COLO668 (cell line): Measurements from ENCODE around the gene ATXN7L1.
"Not testable (repeated sequence)": the region's sequence is repeated elsewhere in the genome, so short reads cannot be mapped to it uniquely, and the experiment has no call there.

ENCODE experiments used
- DNase-seq: peaks from one replicate; lab custom pipeline; 2025; ENCODE audit not compliant: unreplicated experiment; lab: John Stamatoyannopoulos, UW

Gene ATXN7L1

DNA sequence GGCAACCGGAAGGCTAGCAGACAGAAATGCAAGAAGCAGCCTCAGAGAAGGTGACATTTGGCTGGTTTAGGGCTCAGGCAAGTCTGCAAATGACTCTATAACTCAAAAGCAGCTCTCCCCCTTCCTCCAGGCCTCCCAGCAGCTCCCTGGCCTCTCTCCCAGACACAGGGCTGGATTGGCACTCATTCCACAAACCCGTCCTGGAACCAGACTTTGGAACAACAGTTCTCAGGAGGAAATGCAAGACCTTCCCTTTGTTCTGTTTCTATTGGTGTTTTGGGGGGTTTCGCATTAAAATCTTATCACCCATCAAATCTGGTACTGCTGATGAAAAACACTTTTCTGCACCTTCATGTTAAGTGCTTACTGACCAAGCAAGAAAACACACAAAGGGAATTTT lies 254.8 kb downstream of the ATXN7L1 start:
- DNase-seq = no peak

DNA sequence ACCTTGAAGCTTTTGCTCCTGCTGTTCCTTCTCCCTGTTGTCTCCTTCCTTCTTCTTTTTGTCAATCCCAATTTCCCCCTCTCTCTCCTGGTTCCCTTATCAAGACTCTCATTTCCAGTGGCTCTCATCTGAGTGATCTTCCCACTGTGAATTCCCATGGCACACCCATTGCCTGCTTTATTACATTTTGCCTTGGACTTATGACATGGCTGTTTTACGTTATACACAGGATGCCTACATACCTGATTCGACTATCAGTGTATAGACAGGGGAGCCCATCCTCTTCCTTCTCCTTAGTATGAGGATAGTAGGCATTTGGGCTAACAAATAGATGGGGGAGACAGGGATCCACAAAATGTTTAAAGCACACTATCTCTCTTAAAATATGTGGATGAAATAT lies 255.2 kb downstream of the ATXN7L1 start:
- no peak for DNase-seq

GRCh38 chr7:105619590-105619989 lies 256.8 kb downstream of the ATXN7L1 start:
- no peak for DNase-seq

DNA sequence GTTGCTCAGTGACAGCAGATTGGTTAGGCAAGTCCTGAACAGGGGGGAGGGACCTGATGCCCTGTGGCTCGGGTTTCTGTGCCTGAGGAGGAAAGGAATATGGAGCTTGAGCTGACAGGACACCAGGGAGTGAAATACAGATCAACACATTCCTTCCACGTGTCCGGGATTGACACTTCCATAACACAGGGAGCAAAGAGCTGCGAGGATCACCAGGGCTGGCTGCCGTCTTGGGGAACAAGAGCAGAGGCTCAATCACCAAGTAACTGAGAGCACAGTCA lies 258.4 kb downstream of the ATXN7L1 start:
- DNase-seq = no peak

GRCh38 chr7:105617280-105618015 lies 259.0 kb downstream of the ATXN7L1 start:
- no peak for DNase-seq

DNA sequence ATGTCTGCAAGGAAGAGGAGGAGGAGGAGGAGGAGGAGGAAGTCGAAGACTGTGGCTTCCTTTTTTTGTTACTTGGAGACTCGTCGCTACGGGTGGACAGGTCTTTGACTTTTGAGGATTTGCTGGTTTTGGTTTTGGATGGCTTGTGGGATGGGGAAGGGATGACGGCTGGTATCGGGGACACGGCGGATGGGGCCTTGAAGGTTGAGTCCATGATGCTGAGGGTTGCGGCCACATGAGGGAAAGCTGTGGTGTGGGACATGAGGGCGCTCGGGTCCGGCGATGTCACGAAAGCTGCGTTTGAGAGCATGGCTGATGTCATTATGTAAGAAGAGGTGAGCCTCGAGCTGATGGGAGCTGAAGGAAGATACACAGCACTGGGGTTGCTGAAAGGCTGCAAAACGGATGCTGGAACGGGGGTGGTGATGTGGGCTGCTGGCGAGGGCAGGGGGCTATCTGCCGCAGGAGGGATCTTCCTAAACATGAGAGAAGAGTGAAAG lies 262.0 kb downstream of the ATXN7L1 start:
- no peak for DNase-seq

- no peak for DNase-seq
Measured at GRCh38 chr7:105613611-105614330, 262.6 kb downstream of the ATXN7L1 start.

- DNase-seq = no peak
Measured at GRCh38 chr7:105612806-105613205, 263.6 kb downstream of the ATXN7L1 start.

GRCh38 chr7:105611856-105612775 lies 264.3 kb downstream of the ATXN7L1 start:
- no peak for DNase-seq

DNA sequence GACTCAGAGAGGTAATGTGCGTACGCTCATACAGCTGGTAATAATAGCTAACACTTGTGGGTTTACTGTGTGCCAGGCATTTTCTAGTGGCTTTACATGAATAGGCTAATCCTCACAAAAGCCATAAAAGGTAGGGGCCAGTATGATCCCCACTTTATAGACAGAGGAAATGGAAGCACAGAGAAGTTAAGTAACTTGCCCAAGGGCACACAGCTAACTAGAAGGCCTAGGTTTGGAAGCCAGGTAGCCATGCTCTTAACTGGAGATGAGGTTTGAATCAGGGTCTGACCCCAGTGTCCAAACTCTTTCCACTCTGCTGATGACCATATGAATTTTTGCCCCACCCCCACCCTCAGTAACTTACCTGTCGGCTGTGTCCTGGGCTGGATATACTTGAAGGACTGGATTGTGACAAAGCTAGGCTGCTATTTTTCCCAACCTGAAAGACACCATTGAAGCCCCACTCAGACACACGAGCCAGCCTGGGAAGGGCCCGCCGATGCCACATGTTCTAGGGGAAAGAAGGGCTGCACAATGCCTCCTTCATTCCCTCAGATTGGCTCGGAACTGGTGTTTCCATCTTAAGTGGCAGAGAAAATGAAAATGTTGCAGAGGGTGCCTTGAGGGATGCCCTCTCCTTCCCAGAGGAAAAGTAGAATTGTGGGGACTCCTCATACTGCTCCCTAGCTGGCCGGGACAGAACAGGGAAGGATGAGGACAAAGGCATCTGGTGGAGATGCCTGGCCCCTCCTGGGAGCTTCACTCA lies 266.1 kb downstream of the ATXN7L1 start:
- DNase-seq = no peak

GRCh38 chr7:105602325-105603305 lies 273.8 kb downstream of the ATXN7L1 start:
- DNase-seq = no peak

DNA sequence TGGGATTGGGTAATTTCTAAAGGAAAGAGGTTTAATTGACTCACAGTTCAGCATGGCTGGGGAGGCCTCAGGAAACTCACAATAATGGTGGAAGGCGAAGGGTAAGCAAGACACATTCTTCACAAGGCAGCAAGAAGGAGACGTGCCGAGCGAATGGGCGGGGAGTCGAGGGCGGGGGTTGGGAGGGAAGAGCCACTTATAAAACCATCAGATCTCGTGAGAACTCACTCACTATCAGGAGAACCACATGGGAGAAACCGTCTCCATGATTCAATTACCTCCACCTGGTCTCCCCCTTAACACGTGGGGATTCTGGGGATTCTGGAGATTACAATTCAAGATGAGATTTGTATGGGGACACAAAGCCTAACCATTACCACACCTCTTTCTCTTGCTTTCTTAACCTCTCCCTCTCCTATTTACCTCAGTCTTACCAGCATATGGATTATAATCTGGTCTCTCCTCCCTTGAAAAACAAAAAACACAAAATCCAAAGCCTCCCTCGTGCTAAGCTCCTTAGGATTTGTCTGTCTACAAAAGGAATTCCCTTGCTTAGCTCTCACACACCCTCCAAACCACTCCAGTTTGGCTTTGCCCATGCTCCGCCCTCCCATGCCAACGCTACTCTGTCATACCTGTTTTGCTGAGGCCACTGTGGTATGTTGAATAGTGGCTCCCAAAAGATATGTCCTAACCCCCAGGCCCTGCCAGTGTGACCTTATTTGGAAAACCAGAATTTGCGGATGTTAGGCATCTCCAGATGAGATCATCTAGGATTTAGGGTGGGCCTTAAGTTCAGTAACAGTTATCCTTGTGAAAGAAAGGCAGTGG lies 275.5 kb downstream of the ATXN7L1 start:
- no peak for DNase-seq

GRCh38 chr7:105599551-105599950 lies 276.8 kb downstream of the ATXN7L1 start:
- DNase-seq = no peak

- not testable (repeated sequence) for DNase-seq
Measured at GRCh38 chr7:105599080-105599479, 277.3 kb downstream of the ATXN7L1 start.

- DNase-seq = no peak
Measured at GRCh38 chr7:105596866-105597265, 279.5 kb downstream of the ATXN7L1 start.

GRCh38 chr7:105594034-105594433 lies 282.4 kb downstream of the ATXN7L1 start:
- no peak for DNase-seq

DNA sequence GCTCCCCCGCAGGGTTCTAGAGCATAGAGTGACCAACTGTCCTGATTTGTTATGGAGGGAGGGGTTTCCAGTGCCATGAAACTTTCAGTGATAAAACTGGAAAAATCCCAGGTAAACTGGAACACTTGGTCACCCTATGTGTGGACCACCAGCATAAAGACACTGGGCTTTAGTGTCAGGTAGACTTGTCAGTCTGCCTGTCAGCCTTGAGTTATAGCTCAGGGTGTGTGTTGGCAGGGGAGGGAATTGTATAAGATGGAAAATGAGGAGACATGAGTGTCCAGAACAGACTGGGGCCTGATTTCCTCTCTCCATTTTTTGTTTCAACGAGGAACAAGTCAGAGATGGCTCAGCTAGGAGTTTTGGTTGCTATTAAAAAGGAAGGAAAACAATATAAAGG lies 284.9 kb downstream of the ATXN7L1 start:
- DNase-seq = no peak

GRCh38 chr7:105590793-105591192 lies 285.6 kb downstream of the ATXN7L1 start:
- DNase-seq = no peak
